GM06990 (cell line): Measurements from ENCODE around the gene GPR83.

Experiments used
- DNase-seq: peaks from one replicate; pipeline ENCODE4 v3.0.0-alpha.2; 2011; ENCODE audit not compliant: insufficient read length; ENCODE audit errors: extremely low read depth
- H3K27me3 ChIP-seq: replicated peaks from 2 replicates; pipeline ENCODE4 v1.6.0; 2011; ENCODE audit warnings: low read length; ENCODE audit not compliant: control insufficient read depth, insufficient read depth
- H3K36me3 ChIP-seq: 2 replicates; pipeline ENCODE4 v1.5.1; 2011; ENCODE audit warnings: low read length; ENCODE audit not compliant: control insufficient read depth, insufficient read depth
- H3K4me3 ChIP-seq: replicated peaks from 2 replicates; pipeline ENCODE4 v1.5.1; 2011; ENCODE audit warnings: low read depth, mild to moderate bottlenecking, control low read depth, low read length
- TF ChIP-seq, protein P1 (sequence below): IDR thresholded peaks from 2 replicates; pipeline ENCODE4 v1.5.1; 2011; ENCODE audit warnings: low read length, control low read depth, mild to moderate bottlenecking, inconsistent platforms; ENCODE audit not compliant: insufficient read depth, poor library complexity, severe bottlenecking

Gene GPR83

DNA sequence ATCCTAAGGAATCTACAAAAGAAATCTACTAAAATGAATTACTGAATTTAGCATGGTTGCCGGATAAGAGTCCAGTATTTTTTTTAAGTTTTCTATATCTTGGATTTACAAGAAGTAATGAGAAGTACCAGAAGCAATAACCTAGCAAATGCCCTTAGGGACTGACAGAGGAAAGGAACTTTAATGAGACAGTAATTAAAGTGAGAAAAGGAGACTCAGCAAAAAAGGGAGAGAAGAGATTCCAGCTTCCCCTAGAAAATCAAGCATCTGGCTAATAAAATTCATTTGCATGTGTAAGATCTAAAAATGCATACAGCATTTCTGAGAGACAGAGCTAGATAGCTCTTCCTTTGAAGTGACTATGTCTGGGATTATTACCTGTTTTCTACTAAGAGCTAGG is 57.7 kb downstream of the GPR83 start:
- DNase-seq: no peak
- no peak overlapping the region for H3K4me3 ChIP-seq
- TF ChIP-seq, protein P1, sequence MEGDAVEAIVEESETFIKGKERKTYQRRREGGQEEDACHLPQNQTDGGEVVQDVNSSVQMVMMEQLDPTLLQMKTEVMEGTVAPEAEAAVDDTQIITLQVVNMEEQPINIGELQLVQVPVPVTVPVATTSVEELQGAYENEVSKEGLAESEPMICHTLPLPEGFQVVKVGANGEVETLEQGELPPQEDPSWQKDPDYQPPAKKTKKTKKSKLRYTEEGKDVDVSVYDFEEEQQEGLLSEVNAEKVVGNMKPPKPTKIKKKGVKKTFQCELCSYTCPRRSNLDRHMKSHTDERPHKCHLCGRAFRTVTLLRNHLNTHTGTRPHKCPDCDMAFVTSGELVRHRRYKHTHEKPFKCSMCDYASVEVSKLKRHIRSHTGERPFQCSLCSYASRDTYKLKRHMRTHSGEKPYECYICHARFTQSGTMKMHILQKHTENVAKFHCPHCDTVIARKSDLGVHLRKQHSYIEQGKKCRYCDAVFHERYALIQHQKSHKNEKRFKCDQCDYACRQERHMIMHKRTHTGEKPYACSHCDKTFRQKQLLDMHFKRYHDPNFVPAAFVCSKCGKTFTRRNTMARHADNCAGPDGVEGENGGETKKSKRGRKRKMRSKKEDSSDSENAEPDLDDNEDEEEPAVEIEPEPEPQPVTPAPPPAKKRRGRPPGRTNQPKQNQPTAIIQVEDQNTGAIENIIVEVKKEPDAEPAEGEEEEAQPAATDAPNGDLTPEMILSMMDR: no peak
- no peaks in the 10 kb centered on the region for H3K36me3 ChIP-seq
- H3K27me3 ChIP-seq: no peaks in the 10 kb centered on the region

DNA sequence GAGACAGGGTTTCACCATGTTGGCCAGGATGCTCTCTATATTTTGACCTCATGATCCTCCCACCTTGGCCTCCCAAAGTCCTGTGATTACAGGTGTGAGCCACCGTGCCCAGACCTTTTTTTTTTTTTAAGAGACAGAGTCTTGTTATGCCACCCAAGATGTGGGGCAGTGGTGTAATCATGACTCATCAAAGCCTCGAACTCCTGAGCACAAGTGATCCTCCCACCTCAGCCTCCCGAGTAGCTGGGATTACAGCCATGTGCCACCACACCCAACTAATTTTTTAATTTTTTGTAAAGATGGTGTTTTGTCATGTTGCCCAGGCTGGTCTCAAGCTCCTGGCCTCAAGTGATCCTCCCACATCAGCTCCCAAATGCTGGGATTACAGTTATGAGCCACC is 59.0 kb downstream of the GPR83 start:
- TF ChIP-seq, protein P1: no peak
- H3K4me3 ChIP-seq: no peak overlapping the region
- no peak for DNase-seq
- no peaks in the 10 kb centered on the region for H3K27me3 ChIP-seq
- no peaks in the 10 kb centered on the region for H3K36me3 ChIP-seq

DNA sequence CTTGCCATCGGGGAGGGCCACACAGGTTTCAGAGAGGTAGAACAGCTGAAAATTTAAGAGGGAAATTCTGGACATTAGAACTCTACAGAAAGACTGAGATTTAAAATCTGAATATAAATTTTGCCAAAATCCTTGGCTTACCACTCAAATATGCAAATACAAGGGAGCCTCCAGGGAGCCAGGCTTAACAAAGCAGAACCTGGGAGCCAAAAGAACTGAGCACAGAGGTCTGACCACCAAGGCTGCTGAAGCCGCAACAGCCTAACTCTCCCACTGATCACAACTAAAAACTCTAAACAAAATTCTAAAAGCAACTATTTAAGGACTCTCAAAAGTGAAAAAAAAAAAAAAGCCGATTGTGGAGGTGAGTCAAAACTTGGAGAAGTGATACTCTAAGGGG is 62.6 kb downstream of the GPR83 start:
- H3K36me3 ChIP-seq: no peaks in the 10 kb centered on the region
- TF ChIP-seq, protein P1: no peak
- DNase-seq: no peak

DNA sequence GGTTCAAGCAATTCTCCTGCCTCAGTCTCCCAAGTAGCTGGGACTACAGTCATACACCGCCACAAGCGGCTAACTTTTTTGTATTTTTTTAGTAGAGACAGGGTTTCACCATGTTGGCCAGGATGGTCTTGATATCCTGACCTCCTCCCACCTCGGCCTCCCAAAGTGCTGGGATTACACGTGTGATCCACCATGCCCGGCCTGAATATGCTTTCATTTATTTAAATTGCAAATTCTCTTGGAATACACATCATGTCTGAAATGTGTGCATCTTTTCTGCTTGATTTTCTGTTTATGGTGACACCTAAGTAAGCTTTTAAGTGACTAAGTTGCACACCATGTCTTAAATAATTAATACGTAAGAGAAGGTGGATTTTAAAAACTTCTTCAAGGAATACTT is 65.2 kb downstream of the GPR83 start:
- DNase-seq: no peak
- Histone ChIP-seq H3K4me3 (no peak overlapping the region), H3K27me3 (no peaks in the 10 kb centered on the region), H3K36me3 (no peaks in the 10 kb centered on the region)
- TF ChIP-seq, protein P1: no peak

More for the DNA sequence above, 62.6 kb downstream of the GPR83 start:
- Histone ChIP-seq H3K27me3 (no peaks in the 10 kb centered on the region), H3K4me3 (no peak overlapping the region)

DNA sequence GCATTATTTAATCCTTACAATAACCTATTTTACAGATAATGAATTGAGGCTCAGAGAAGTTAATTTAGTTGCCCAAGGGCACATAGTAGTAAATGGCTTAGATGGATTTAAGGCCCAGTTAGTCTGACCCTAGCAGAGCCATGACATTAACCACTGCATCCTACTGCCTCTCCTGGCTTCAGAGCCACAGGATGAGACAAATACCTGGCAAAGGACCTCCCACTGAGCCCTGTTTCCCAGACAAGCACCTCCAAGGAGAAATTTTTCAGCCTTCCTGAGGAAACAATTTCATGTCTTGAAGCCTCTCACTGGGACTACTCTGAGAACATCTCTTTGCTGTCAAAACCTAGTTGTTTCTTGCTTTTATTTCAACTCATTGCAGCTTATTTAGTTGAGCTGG is 68.4 kb downstream of the GPR83 start:
- Histone ChIP-seq H3K27me3 (no peaks in the 10 kb centered on the region), H3K4me3 (no peak overlapping the region), H3K36me3 (no peaks in the 10 kb centered on the region)
- no peak for DNase-seq
- TF ChIP-seq, protein P1: no peak

DNA sequence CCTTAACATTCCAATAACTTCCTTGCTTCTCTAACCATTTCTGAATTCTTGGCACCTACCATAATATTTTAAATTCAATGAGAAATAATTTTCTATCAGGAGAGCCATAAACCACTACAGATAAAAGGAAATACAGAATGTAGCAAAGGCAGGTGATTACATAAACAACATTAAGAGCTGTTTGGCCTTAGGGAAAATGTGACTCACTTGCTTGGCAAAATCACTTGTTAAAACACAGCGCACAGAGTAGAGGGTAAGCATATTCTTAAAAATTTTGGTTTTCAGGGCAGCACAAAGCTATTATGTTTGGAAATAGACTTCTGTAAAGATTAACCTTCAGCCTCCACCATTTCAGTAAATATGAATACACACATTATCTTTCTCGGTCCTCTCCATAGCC is 70.4 kb downstream of the GPR83 start:
- DNase-seq: no peak
- no peaks in the 10 kb centered on the region for H3K36me3 ChIP-seq
- TF ChIP-seq, protein P1: no peak
- H3K27me3 ChIP-seq: no peaks in the 10 kb centered on the region
- no peak overlapping the region for H3K4me3 ChIP-seq
